Loucy (cell line): ENCODE results near the gene KRTAP2-3.
"Not testable (repeated sequence)": the region's sequence is repeated elsewhere in the genome, so short reads cannot be mapped to it uniquely, and the experiment has no call there.

Experiments
- H2AFZ ChIP-seq: fragments of 200-600 bp; sonication (generic); 2 replicates; pipeline ENCODE4 v1.6.0; 2016; ENCODE audit warnings: antibody characterized with exemption, mild to moderate bottlenecking, low read length, moderate library complexity
- H3F3A ChIP-seq: fragments of 200-600 bp; 2 replicates; pipeline ENCODE4 v1.6.0; 2016; ENCODE audit warnings: antibody characterized with exemption, low read depth, mild to moderate bottlenecking
- H3K27me3 ChIP-seq: fragments of 200-600 bp; sonication (generic); 2 replicates; pipeline ENCODE4 v1.6.1; 2014; ENCODE audit warnings: low read length, mild to moderate bottlenecking; ENCODE audit not compliant: insufficient read depth, poor library complexity, severe bottlenecking
- H3K36me3 ChIP-seq: fragments of 200-600 bp; sonication (generic); 2 replicates; pipeline ENCODE4 v1.6.1; 2016; ENCODE audit warnings: low read length; ENCODE audit not compliant: insufficient read depth
- H3K4me1 ChIP-seq: fragments of 200-600 bp; sonication (generic); 2 replicates; pipeline ENCODE4 v1.5.1; 2014; ENCODE audit warnings: low read length, mild to moderate bottlenecking; ENCODE audit not compliant: insufficient read depth, poor library complexity, severe bottlenecking
- H3K4me2 ChIP-seq: fragments of 200-600 bp; sonication (generic); 2 replicates; pipeline ENCODE4 v1.6.0; 2014; ENCODE audit warnings: antibody characterized with exemption, low read length, low read depth, mild to moderate bottlenecking; ENCODE audit not compliant: poor library complexity, severe bottlenecking
- H3K4me3 ChIP-seq: fragments of 200-600 bp; sonication (generic); 2 replicates; pipeline ENCODE4 v1.5.1; 2014; ENCODE audit warnings: low read length, mild to moderate bottlenecking, mixed read lengths; ENCODE audit not compliant: poor library complexity, severe bottlenecking
- H3K79me2 ChIP-seq: fragments of 200-600 bp; sonication (generic); 2 replicates; pipeline ENCODE4 v1.6.1; 2014; ENCODE audit warnings: low read length; ENCODE audit not compliant: insufficient read depth
- H3K9ac ChIP-seq: fragments of 200-600 bp; sonication (generic); 2 replicates; pipeline ENCODE4 v1.6.0; 2014; ENCODE audit warnings: mild to moderate bottlenecking, low read depth, low read length, moderate library complexity; ENCODE audit not compliant: poor library complexity, severe bottlenecking
- H3K9me2 ChIP-seq: fragments of 200-600 bp; sonication (generic); replicated peaks from 2 replicates; pipeline ENCODE4 v1.6.1; 2016; ENCODE audit warnings: low read depth, low read length, mixed read lengths
- H3K9me3 ChIP-seq: fragments of 200-600 bp; sonication (generic); 2 replicates; pipeline ENCODE4 v1.6.1; 2014; ENCODE audit warnings: mild to moderate bottlenecking, antibody characterized with exemption, low read length, low read depth; ENCODE audit not compliant: insufficient read depth
- H4K20me1 ChIP-seq: fragments of 200-600 bp; sonication (generic); 2 replicates; pipeline ENCODE4 v1.6.0; 2014; ENCODE audit warnings: antibody characterized with exemption, low read length, mild to moderate bottlenecking; ENCODE audit not compliant: insufficient read depth, poor library complexity, severe bottlenecking
- CTCF ChIP-seq: fragments of 200-600 bp; sonication (generic); conservative IDR thresholded peaks from 2 replicates; pipeline ENCODE4 v1.5.1; 2014; ENCODE audit warnings: mild to moderate bottlenecking, antibody characterized with exemption, low read length
- EZH2phosphoT487 ChIP-seq: fragments of 200-600 bp; IDR thresholded peaks from 2 replicates; pipeline ENCODE4 v1.6.1; 2018; ENCODE audit warnings: antibody characterized with exemption, mild to moderate bottlenecking, moderate library complexity, borderline replicate concordance

The KRTAP2-3 gene

GRCh38 chr17:41057547-41057946 lies 2.4 kb downstream of the KRTAP2-3 start:
- TF ChIP-seq EZH2phosphoT487 (no peak), CTCF (no peak)
- no peak overlapping the region for H2AFZ ChIP-seq
- H3K4me3 ChIP-seq = no peak overlapping the region

DNA sequence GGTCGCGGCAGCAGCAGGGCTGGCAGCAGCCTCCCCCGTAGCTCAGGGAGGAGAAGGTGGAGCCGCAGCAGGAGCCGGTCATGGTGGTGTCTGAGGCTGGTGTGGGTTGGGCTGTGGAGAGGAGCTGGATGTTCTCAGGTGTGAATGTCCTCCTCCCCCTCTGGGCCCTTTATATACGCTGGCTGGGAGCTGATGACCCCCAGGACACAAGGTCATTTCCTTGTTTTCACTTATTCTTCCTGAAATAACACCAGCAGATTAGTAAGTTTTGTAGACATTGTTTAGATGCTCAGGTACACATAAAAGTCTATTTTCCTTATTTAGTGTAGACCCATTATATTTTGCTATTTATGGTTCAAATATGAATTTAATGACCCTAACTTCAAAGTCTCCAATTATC lies 4.8 kb downstream of the KRTAP2-3 start, which contains the start of gene KRTAP2-2:
KRTAP2-2 (minus strand) TSS at position 101 of the 400 bp plus-strand sequence; CDS start at position 82, 19 bp downstream.
- H3K4me3 ChIP-seq, H3K4me1 ChIP-seq, H3K9me2 ChIP-seq, H3K79me2 ChIP-seq, H2AFZ ChIP-seq, H3K9ac ChIP-seq, H3K9me3 ChIP-seq, H3F3A ChIP-seq, H3K27me3 ChIP-seq, H3K4me2 ChIP-seq, H3K36me3 ChIP-seq, H4K20me1 ChIP-seq: not testable (repeated sequence)

More at GRCh38 chr17:41057547-41057946, 2.4 kb downstream of the KRTAP2-3 start:
- no peaks in the 10 kb centered on the region for H4K20me1 ChIP-seq
- H3K36me3 ChIP-seq = no peaks in the 10 kb centered on the region
- H3K9me3 ChIP-seq = no peaks in the 10 kb centered on the region
- H3K9me2 ChIP-seq = no peaks in the 10 kb centered on the region
- H3K4me2 ChIP-seq = no peak overlapping the region
- no peak overlapping the region for H3K9ac ChIP-seq
- no peaks in the 10 kb centered on the region for H3K79me2 ChIP-seq
- H3K27me3 ChIP-seq = no peaks in the 10 kb centered on the region
- H3F3A ChIP-seq = no peaks in the 10 kb centered on the region
- peaks cover 5% of the 10 kb centered on the region for H3K4me1 ChIP-seq

DNA sequence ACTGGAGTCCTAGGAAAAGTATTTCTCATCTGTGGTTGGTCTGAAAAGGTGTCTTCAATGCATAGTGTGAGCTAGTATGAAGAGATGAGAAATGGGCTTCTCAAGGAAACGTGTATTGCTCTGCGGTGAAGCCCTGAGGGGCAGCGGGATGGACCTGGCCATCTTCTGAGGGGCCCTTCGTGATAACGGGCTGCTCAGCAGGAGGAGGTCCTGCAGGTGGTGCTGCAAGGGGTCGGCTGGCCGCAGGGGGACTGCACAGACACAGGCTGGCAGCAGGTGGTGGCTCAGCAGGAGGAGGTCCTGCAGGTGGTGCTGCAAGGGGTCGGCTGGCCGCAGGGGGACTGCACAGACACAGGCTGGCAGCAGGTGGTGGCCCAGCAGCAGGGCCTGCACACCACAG lies 5.4 kb downstream of the KRTAP2-3 start:
- not testable (repeated sequence) for H4K20me1 ChIP-seq, H3K9ac ChIP-seq, H3K27me3 ChIP-seq, H3K9me3 ChIP-seq, H3K4me3 ChIP-seq, H3F3A ChIP-seq, H3K4me1 ChIP-seq, H3K9me2 ChIP-seq, H2AFZ ChIP-seq, H3K4me2 ChIP-seq, H3K79me2 ChIP-seq, H3K36me3 ChIP-seq

DNA sequence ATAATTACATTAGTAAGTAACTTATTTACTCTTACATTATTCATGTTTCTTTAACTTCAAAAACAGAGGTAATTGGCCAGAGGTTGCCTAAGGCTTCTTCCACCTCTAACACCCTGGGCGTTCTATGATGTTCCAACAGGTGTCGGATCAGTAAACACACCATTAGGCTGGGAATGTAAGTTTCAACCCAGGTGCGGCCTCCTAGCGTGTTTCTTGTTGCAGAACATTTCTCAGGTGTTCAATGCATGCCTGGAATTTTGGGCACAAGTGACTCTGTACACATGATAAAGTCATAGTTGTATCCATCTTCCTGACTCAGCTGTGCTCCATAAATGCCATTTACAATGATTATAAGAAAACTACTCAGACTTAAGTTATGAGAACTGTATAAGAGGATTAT lies 5.9 kb downstream of the KRTAP2-3 start:
- Histone ChIP-seq H3K36me3 (no peaks in the 10 kb centered on the region), H2AFZ (no peak overlapping the region), H3K4me3 (no peak overlapping the region), H3K27me3 (no peaks in the 10 kb centered on the region), H3K4me2 (no peak overlapping the region), H3K9ac (no peak overlapping the region), H3K9me3 (no peaks in the 10 kb centered on the region), H3K79me2 (no peaks in the 10 kb centered on the region), H3F3A (no peaks in the 10 kb centered on the region), H3K4me1 (peaks cover 8% of the 10 kb centered on the region), H3K9me2 (no peaks in the 10 kb centered on the region), H4K20me1 (no peaks in the 10 kb centered on the region)
- TF ChIP-seq CTCF = no peak
- TF ChIP-seq EZH2phosphoT487 = no peak
